ENCODE measurements around the gene PIGK.

The PIGK gene

GRCh38 chr1:77040826-77041225 is 178.4 kb downstream of the PIGK start:
- H3K27me3 ChIP-seq (ENCODE audit: control insufficient read depth, insufficient read depth, low read length), result no peaks in the 10 kb centered on the region
- H3K9me3 ChIP-seq (ENCODE audit: control insufficient read depth, insufficient read depth, low read length), result no peaks in the 10 kb centered on the region
- H3K4me3 ChIP-seq (ENCODE audit: low read depth, low read length), result no peak overlapping the region
- H3K36me3 ChIP-seq (ENCODE audit: control insufficient read depth, insufficient read depth, low read length), result no peaks in the 10 kb centered on the region
- H3K9ac ChIP-seq (ENCODE audit: low read depth, low read length), result no peak overlapping the region
- no peaks in the 10 kb centered on the region for H3K4me1 ChIP-seq (ENCODE audit: control insufficient read depth, insufficient read depth, low read length)
- H3K27ac ChIP-seq (ENCODE audit: low read depth, low read length), result no peak overlapping the region

GRCh38 chr1:77039739-77040138 is 179.5 kb downstream of the PIGK start:
- no peaks in the 10 kb centered on the region for H3K27me3 ChIP-seq (ENCODE audit: control insufficient read depth, insufficient read depth, low read length)
- no peak overlapping the region for H3K4me3 ChIP-seq (ENCODE audit: low read depth, low read length)
- no peak overlapping the region for H3K27ac ChIP-seq (ENCODE audit: low read depth, low read length)
- H3K9ac ChIP-seq (ENCODE audit: low read depth, low read length), result no peak overlapping the region
- H3K4me1 ChIP-seq (ENCODE audit: control insufficient read depth, insufficient read depth, low read length), result no peaks in the 10 kb centered on the region
- no peaks in the 10 kb centered on the region for H3K9me3 ChIP-seq (ENCODE audit: control insufficient read depth, insufficient read depth, low read length)
- H3K36me3 ChIP-seq (ENCODE audit: control insufficient read depth, insufficient read depth, low read length), result no peaks in the 10 kb centered on the region

GRCh38 chr1:77039111-77039510 is 180.1 kb downstream of the PIGK start:
- H3K27ac ChIP-seq (ENCODE audit: low read depth, low read length), result no peak overlapping the region
- H3K4me3 ChIP-seq (ENCODE audit: low read depth, low read length), result no peak overlapping the region
- no peaks in the 10 kb centered on the region for H3K36me3 ChIP-seq (ENCODE audit: control insufficient read depth, insufficient read depth, low read length)
- H3K4me1 ChIP-seq (ENCODE audit: control insufficient read depth, insufficient read depth, low read length), result no peaks in the 10 kb centered on the region
- H3K27me3 ChIP-seq (ENCODE audit: control insufficient read depth, insufficient read depth, low read length), result no peaks in the 10 kb centered on the region
- no peaks in the 10 kb centered on the region for H3K9me3 ChIP-seq (ENCODE audit: control insufficient read depth, insufficient read depth, low read length)
- no peak overlapping the region for H3K9ac ChIP-seq (ENCODE audit: low read depth, low read length)

All from HUES48 (cell line).